ENCODE results near the gene CHMP6. TPM values are rescaled to one million over a fixed set of nuclear protein-coding genes. Genes with fewer than 3 reads are reported as not detected.

Gene CHMP6
- 10 to 100 TPM; 25.0 to 48.9 (median 43.2) TPM for total RNA-seq
- 15.0 TPM for total RNA-seq (2013)
- total RNA-seq: 17.2 to 38.8 (median 27.0) reads per million in 29 experiments

GRCh38 chr17:80991645-80992076 lies at the start of gene CHMP6:
CHMP6 (plus strand) TSS chr17:80991841; CDS start chr17:80991919, 78 bp downstream.
- Histone ChIP-seq H3K27ac (ENCODE audit: low read length) (no peak within 1 kb of the TSS), H3K4me3 (ENCODE audit: control insufficient read depth in 1 of 2, extremely low read depth in 1 of 2, low read length in 1 of 2) (peak within 1 kb of the TSS; percentile 57 to 84), H3K36me3 (ENCODE audit: control insufficient read depth in 2 of 2, extremely low read depth in 1 of 2, insufficient read depth in 1 of 2, low read length in 1 of 2) (peaks cover 13 to 15% of the 10 kb centered on the region in 2 donors), H3K9me3 (no peaks in the 10 kb centered on the region), H3K27me3 (replicated peaks in 1 of 2; ENCODE audit: control insufficient read depth in 2 of 2, extremely low read depth in 1 of 2, insufficient read depth in 2 of 2, low read length in 1 of 2) (peaks cover 0 to 28% of the 10 kb centered on the region in 2 experiments), H3K4me1 (ENCODE audit: control insufficient read depth in 1 of 2, extremely low read depth in 1 of 2, insufficient read depth in 2 of 2, low read length in 2 of 2) (peaks cover 2 to 42% of the 10 kb centered on the region in 2 experiments)
- H3K9me3 Mint-ChIP-seq: no peaks in the 10 kb centered on the region
- POLR2A ChIA-PET: no interaction called here
- CTCF ChIA-PET: interaction anchor here in 1 of 2 donors (0.7 kb wide), 1 partner anchor 763 kb away, joined by 4 read pairs; no protein-coding TSS in a partner anchor
- WGBS (ENCODE audit: insufficient coverage): under 1% methylated on average over 66 of the region's 66 CpGs
- peaks cover 11% of the 10 kb centered on the region for H3K36me3 Mint-ChIP-seq
- peak within 1 kb of the TSS; percentile 75 to 79 (median 77) for H3K4me3 Mint-ChIP-seq
- peak within 1 kb of the TSS; percentile 74 to 75 for H3K27ac Mint-ChIP-seq
- ATAC-seq (replicated peaks in 1 of 4) (peak; percentile 66 to 75 (median 71)), DNase-seq (peak in 34 of 35 experiments; percentile 46 to 81 (median 61))
- peaks cover 21 to 35% (median 21%) of the 10 kb centered on the region in 3 donors for H3K4me1 Mint-ChIP-seq
- H3K27me3 Mint-ChIP-seq: no peaks in the 10 kb centered on the region

DNA sequence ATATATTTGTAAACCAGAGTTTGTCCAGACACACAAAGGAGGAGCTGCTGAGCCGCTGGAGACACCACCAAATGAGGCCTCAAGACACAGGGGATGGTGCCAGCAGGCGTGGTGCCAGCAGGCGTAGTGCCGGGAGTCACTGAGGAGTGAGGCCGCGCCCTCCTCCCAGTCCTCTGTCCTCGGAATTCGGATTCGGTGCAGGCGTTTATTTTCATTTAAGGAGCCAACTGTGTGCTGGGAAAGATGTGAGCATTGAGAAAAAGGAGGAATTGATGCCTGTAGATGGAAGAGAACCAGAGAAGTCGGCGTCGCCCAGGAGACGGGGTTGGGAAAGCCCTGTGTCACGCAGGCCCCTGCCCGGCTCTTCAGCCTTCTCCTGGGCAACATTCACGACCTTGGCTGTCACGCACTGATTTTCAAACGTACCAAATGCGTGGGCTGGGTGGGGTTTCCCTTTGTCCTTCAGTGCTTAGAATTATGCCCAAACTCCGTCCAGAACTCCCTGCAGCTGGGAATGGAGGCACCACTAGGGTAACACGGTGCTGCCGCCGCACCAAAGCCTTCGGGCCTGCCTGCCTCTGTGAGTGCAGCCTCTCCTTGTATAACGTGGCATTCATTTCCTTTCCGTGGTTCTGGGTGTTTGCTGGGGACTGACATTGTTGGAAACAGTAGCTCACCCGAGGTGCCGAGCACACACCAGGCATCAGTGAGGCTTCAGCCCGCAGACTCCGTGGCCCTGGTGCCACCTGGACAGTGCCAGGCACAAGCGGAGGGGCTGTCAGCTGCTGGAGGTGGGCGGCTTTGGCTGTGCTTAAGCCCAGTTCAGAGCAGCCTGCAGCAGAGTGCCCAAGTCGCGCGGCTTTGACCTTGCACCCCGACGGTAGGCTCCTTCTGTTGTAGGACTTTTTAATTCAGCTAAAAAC lies 49.0 kb upstream of the CHMP6 start:
- Histone ChIP-seq H3K27me3 (replicated peaks in 1 of 2; ENCODE audit: control insufficient read depth in 2 of 2, extremely low read depth in 1 of 2, insufficient read depth in 2 of 2, low read length in 1 of 2) (no peaks in the 10 kb centered on the region), H3K9me3 (no peaks in the 10 kb centered on the region), H3K4me1 (ENCODE audit: control insufficient read depth in 1 of 2, extremely low read depth in 1 of 2, insufficient read depth in 2 of 2, low read length in 2 of 2) (peaks cover 17 to 28% of the 10 kb centered on the region in 2 experiments), H3K4me3 (ENCODE audit: control insufficient read depth in 1 of 2, extremely low read depth in 1 of 2, low read length in 1 of 2) (no peak overlapping the region), H3K36me3 (ENCODE audit: control insufficient read depth in 2 of 2, extremely low read depth in 1 of 2, insufficient read depth in 1 of 2, low read length in 1 of 2) (peaks cover 28 to 55% of the 10 kb centered on the region in 2 donors), H3K27ac (ENCODE audit: low read length) (no peak overlapping the region)
- peaks cover 20 to 26% (median 22%) of the 10 kb centered on the region in 3 donors for H3K4me1 Mint-ChIP-seq
- no peaks in the 10 kb centered on the region for H3K9me3 Mint-ChIP-seq
- peaks cover 27% of the 10 kb centered on the region for H3K36me3 Mint-ChIP-seq
- POLR2A ChIA-PET: no interaction called here
- 95% methylated on average over 29 of the region's 38 CpGs for WGBS (ENCODE audit: insufficient coverage)
- no peak overlapping the region for H3K4me3 Mint-ChIP-seq
- CTCF ChIA-PET: interaction anchor here in 1 of 2 donors (0.5 kb wide), 1 partner anchor 14 kb away, joined by 3 read pairs; no protein-coding TSS in a partner anchor
- no peak overlapping the region for H3K27ac Mint-ChIP-seq
- H3K27me3 Mint-ChIP-seq: no peaks in the 10 kb centered on the region
- ATAC-seq (replicated peaks in 1 of 4): no peak
- DNase-seq: no peak

- Mint-ChIP-seq H3K27ac (no peak overlapping the region), H3K4me3 (no peak overlapping the region), H3K4me1 (peaks cover 12 to 19% (median 13%) of the 10 kb centered on the region in 3 donors), H3K36me3 (peaks cover 27% of the 10 kb centered on the region), H3K9me3 (no peaks in the 10 kb centered on the region), H3K27me3 (no peaks in the 10 kb centered on the region)
- ATAC-seq (replicated peaks in 1 of 4): no peak
- Histone ChIP-seq H3K9me3 (no peaks in the 10 kb centered on the region), H3K4me1 (ENCODE audit: control insufficient read depth in 1 of 2, extremely low read depth in 1 of 2, insufficient read depth in 2 of 2, low read length in 2 of 2) (peaks cover 12 to 21% of the 10 kb centered on the region in 2 experiments), H3K4me3 (ENCODE audit: control insufficient read depth in 1 of 2, extremely low read depth in 1 of 2, low read length in 1 of 2) (no peak overlapping the region), H3K27me3 (replicated peaks in 1 of 2; ENCODE audit: control insufficient read depth in 2 of 2, extremely low read depth in 1 of 2, insufficient read depth in 2 of 2, low read length in 1 of 2) (no peaks in the 10 kb centered on the region), H3K36me3 (ENCODE audit: control insufficient read depth in 2 of 2, extremely low read depth in 1 of 2, insufficient read depth in 1 of 2, low read length in 1 of 2) (peaks cover 28 to 63% of the 10 kb centered on the region in 2 donors), H3K27ac (ENCODE audit: low read length) (no peak overlapping the region)
- no peak for DNase-seq
- WGBS (ENCODE audit: insufficient coverage): 90% methylated on average over 12 of the region's 17 CpGs
- ChIA-PET CTCF (no interaction called here), POLR2A (no interaction called here)
Measured at GRCh38 chr17:80943346-80944145, 48.1 kb upstream of the CHMP6 start.

GRCh38 chr17:80944326-80944725 lies 47.3 kb upstream of the CHMP6 start:
- no peak for ATAC-seq (replicated peaks in 1 of 4)
- Mint-ChIP-seq H3K4me3 (no peak overlapping the region), H3K4me1 (peaks cover 4 to 11% (median 5%) of the 10 kb centered on the region in 3 donors), H3K36me3 (peaks cover 27% of the 10 kb centered on the region), H3K27me3 (no peaks in the 10 kb centered on the region), H3K27ac (no peak overlapping the region), H3K9me3 (no peaks in the 10 kb centered on the region)
- ChIA-PET CTCF (no interaction called here), POLR2A (no interaction called here)
- H3K27ac ChIP-seq (ENCODE audit: low read length): no peak overlapping the region
- H3K36me3 ChIP-seq (ENCODE audit: control insufficient read depth in 2 of 2, extremely low read depth in 1 of 2, insufficient read depth in 1 of 2, low read length in 1 of 2): peaks cover 34 to 70% of the 10 kb centered on the region in 2 donors
- no peaks in the 10 kb centered on the region for H3K27me3 ChIP-seq (replicated peaks in 1 of 2; ENCODE audit: control insufficient read depth in 2 of 2, extremely low read depth in 1 of 2, insufficient read depth in 2 of 2, low read length in 1 of 2)
- WGBS (ENCODE audit: insufficient coverage): 100% methylated on average over 3 of the region's 9 CpGs
- no peak for DNase-seq
- no peak overlapping the region for H3K4me3 ChIP-seq (ENCODE audit: control insufficient read depth in 1 of 2, extremely low read depth in 1 of 2, low read length in 1 of 2)
- no peaks in the 10 kb centered on the region for H3K9me3 ChIP-seq
- H3K4me1 ChIP-seq (ENCODE audit: control insufficient read depth in 1 of 2, extremely low read depth in 1 of 2, insufficient read depth in 2 of 2, low read length in 2 of 2): peaks cover 6 to 16% of the 10 kb centered on the region in 2 experiments

DNA sequence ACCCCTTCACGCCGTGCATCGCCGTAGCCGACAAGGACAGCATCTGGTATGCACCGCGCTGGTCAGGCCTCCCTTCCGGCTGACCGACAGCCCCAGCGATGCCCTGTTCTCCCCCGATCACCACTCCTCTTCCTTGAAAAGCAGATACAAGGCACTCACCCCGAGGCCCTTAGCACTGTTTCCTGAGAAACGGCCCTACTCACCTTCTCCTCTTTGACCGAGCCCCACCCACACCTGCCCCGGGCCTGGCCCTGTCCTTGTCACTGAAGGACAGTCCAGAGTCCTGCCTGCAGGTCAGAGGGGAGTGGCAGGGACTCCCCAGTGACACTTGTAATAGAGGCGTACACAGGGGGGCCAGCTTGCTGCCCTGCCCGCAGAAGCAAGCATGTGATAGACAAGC lies 45.9 kb upstream of the CHMP6 start:
- 97% methylated on average over 15 of the region's 17 CpGs for WGBS (ENCODE audit: insufficient coverage)

GRCh38 chr17:80946449-80946848 lies 45.2 kb upstream of the CHMP6 start:
- Mint-ChIP-seq H3K9me3 (no peaks in the 10 kb centered on the region), H3K36me3 (peaks cover 35% of the 10 kb centered on the region), H3K4me3 (no peak overlapping the region), H3K27me3 (no peaks in the 10 kb centered on the region), H3K4me1 (no peaks in the 10 kb centered on the region), H3K27ac (no peak overlapping the region)
- 99% methylated on average over 7 of the region's 8 CpGs for WGBS (ENCODE audit: insufficient coverage)
- no peak for ATAC-seq (replicated peaks in 1 of 4)
- Histone ChIP-seq H3K36me3 (ENCODE audit: control insufficient read depth in 2 of 2, extremely low read depth in 1 of 2, insufficient read depth in 1 of 2, low read length in 1 of 2) (peaks cover 34 to 79% of the 10 kb centered on the region in 2 donors), H3K27ac (ENCODE audit: low read length) (no peak overlapping the region), H3K4me1 (ENCODE audit: control insufficient read depth in 1 of 2, extremely low read depth in 1 of 2, insufficient read depth in 2 of 2, low read length in 2 of 2) (peaks cover 0 to 11% of the 10 kb centered on the region in 2 experiments), H3K9me3 (no peaks in the 10 kb centered on the region), H3K27me3 (replicated peaks in 1 of 2; ENCODE audit: control insufficient read depth in 2 of 2, extremely low read depth in 1 of 2, insufficient read depth in 2 of 2, low read length in 1 of 2) (no peaks in the 10 kb centered on the region), H3K4me3 (ENCODE audit: control insufficient read depth in 1 of 2, extremely low read depth in 1 of 2, low read length in 1 of 2) (no peak overlapping the region)
- ChIA-PET CTCF (no interaction called here), POLR2A (no interaction called here)
- DNase-seq: no peak

More for the DNA sequence above, 45.9 kb upstream of the CHMP6 start:
- POLR2A ChIA-PET: no interaction called here
- Histone ChIP-seq H3K36me3 (ENCODE audit: control insufficient read depth in 2 of 2, extremely low read depth in 1 of 2, insufficient read depth in 1 of 2, low read length in 1 of 2) (peaks cover 33 to 75% of the 10 kb centered on the region in 2 donors), H3K27ac (ENCODE audit: low read length) (no peak overlapping the region), H3K9me3 (no peaks in the 10 kb centered on the region), H3K4me3 (ENCODE audit: control insufficient read depth in 1 of 2, extremely low read depth in 1 of 2, low read length in 1 of 2) (no peak overlapping the region), H3K4me1 (ENCODE audit: control insufficient read depth in 1 of 2, extremely low read depth in 1 of 2, insufficient read depth in 2 of 2, low read length in 2 of 2) (peaks cover 0 to 6% of the 10 kb centered on the region in 2 experiments), H3K27me3 (replicated peaks in 1 of 2; ENCODE audit: control insufficient read depth in 2 of 2, extremely low read depth in 1 of 2, insufficient read depth in 2 of 2, low read length in 1 of 2) (no peaks in the 10 kb centered on the region)
- DNase-seq (no peak), ATAC-seq (replicated peaks in 1 of 4) (no peak)
- CTCF ChIA-PET: no interaction called here
- Mint-ChIP-seq H3K36me3 (peaks cover 35% of the 10 kb centered on the region), H3K9me3 (no peaks in the 10 kb centered on the region), H3K4me1 (peaks cover 0 to 4% (median 0%) of the 10 kb centered on the region in 3 donors), H3K27ac (no peak overlapping the region), H3K27me3 (no peaks in the 10 kb centered on the region), H3K4me3 (no peak overlapping the region)
